ENCODE results near the gene MYZAP. TPM values are rescaled to one million over a fixed set of nuclear protein-coding genes. Genes with fewer than 3 reads are reported as not detected.

Gene MYZAP
- total and polyA plus RNA-seq, 9 of the 15 experiments (the other 6 are each of a cell fraction or from before 2014, with no cell fraction given), result 0.03 TPM; not detected in 8

DNA sequence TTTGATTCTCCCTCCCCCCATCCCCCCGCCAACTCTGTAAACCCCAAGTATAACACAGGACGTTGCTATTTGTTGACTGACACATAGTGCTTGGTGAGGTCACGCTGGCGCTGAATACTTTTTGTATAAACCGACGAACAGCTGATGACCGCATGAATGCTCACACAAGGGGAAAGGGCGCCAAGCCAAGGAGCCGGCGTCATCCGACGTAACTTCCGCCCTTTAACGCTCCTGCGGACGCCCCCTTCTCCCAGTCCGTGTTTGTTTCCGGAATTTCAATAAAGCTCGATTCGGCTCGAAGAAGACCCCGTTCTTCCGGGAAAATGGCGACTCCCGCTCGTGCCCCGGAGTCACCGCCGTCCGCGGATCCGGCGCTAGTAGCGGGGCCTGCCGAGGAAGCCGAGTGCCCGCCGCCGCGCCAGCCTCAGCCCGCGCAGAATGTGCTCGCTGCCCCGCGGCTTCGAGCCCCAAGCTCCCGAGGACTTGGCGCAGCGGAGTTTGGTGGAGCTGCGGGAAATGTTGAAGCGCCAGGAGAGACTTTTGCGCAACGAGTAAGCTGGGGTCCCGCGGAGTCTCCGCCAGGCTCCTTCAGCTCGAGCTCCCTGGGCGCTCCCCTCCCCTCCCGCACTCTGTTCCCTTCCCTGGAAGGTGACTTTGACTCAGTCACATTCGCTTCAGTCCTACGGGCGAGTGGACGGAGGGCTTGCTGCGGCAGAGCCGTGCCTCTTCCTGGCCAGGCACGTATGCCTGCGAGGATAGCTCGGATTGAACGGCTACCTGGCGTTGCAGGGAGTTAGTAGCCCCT is 114.9 kb downstream of the MYZAP start, which contains the start of gene POLR2M (continued):
- TF ChIP-seq, protein P1, sequence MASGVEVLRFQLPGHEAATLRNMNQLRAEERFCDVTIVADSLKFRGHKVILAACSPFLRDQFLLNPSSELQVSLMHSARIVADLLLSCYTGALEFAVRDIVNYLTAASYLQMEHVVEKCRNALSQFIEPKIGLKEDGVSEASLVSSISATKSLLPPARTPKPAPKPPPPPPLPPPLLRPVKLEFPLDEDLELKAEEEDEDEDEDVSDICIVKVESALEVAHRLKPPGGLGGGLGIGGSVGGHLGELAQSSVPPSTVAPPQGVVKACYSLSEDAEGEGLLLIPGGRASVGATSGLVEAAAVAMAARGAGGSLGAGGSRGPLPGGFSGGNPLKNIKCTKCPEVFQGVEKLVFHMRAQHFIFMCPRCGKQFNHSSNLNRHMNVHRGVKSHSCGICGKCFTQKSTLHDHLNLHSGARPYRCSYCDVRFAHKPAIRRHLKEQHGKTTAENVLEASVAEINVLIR (CRISPR knock-in tag; IDR thresholded peaks at IDR 0.05), result peak; percentile 91
- TF ChIP-seq, protein P2, sequence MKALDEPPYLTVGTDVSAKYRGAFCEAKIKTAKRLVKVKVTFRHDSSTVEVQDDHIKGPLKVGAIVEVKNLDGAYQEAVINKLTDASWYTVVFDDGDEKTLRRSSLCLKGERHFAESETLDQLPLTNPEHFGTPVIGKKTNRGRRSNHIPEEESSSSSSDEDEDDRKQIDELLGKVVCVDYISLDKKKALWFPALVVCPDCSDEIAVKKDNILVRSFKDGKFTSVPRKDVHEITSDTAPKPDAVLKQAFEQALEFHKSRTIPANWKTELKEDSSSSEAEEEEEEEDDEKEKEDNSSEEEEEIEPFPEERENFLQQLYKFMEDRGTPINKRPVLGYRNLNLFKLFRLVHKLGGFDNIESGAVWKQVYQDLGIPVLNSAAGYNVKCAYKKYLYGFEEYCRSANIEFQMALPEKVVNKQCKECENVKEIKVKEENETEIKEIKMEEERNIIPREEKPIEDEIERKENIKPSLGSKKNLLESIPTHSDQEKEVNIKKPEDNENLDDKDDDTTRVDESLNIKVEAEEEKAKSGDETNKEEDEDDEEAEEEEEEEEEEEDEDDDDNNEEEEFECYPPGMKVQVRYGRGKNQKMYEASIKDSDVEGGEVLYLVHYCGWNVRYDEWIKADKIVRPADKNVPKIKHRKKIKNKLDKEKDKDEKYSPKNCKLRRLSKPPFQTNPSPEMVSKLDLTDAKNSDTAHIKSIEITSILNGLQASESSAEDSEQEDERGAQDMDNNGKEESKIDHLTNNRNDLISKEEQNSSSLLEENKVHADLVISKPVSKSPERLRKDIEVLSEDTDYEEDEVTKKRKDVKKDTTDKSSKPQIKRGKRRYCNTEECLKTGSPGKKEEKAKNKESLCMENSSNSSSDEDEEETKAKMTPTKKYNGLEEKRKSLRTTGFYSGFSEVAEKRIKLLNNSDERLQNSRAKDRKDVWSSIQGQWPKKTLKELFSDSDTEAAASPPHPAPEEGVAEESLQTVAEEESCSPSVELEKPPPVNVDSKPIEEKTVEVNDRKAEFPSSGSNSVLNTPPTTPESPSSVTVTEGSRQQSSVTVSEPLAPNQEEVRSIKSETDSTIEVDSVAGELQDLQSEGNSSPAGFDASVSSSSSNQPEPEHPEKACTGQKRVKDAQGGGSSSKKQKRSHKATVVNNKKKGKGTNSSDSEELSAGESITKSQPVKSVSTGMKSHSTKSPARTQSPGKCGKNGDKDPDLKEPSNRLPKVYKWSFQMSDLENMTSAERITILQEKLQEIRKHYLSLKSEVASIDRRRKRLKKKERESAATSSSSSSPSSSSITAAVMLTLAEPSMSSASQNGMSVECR (CRISPR knock-in tag; IDR thresholded peaks at IDR 0.05), result peak; percentile 68
- no peak for TF ChIP-seq KAT2B (IDR thresholded peaks at IDR 0.05; ENCODE audit: low read depth, low read length)
- peak; percentile 83 for TF ChIP-seq TAF9B (IDR thresholded peaks at IDR 0.05; ENCODE audit: partially characterized antibody)
- TF ChIP-seq, protein P3, sequence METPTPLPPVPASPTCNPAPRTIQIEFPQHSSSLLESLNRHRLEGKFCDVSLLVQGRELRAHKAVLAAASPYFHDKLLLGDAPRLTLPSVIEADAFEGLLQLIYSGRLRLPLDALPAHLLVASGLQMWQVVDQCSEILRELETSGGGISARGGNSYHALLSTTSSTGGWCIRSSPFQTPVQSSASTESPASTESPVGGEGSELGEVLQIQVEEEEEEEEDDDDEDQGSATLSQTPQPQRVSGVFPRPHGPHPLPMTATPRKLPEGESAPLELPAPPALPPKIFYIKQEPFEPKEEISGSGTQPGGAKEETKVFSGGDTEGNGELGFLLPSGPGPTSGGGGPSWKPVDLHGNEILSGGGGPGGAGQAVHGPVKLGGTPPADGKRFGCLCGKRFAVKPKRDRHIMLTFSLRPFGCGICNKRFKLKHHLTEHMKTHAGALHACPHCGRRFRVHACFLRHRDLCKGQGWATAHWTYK (CRISPR knock-in tag; IDR thresholded peaks at IDR 0.05), result peak; percentile 34; the same call in 1 of the 2 replicates
- TF ChIP-seq SAFB (IDR thresholded peaks at IDR 0.05; ENCODE audit: borderline replicate concordance, low read depth, low read length), result no peak
- TF ChIP-seq JUND (IDR thresholded peaks at IDR 0.05; ENCODE audit: borderline replicate concordance, low read depth, low read length), result peak; percentile 78
- TF ChIP-seq JUND (tag; IDR thresholded peaks at IDR 0.05; ENCODE audit: borderline replicate concordance, low read depth, low read length), result peak; percentile 72; the same call in 2 of the 3 replicates
- TF ChIP-seq, protein P4, sequence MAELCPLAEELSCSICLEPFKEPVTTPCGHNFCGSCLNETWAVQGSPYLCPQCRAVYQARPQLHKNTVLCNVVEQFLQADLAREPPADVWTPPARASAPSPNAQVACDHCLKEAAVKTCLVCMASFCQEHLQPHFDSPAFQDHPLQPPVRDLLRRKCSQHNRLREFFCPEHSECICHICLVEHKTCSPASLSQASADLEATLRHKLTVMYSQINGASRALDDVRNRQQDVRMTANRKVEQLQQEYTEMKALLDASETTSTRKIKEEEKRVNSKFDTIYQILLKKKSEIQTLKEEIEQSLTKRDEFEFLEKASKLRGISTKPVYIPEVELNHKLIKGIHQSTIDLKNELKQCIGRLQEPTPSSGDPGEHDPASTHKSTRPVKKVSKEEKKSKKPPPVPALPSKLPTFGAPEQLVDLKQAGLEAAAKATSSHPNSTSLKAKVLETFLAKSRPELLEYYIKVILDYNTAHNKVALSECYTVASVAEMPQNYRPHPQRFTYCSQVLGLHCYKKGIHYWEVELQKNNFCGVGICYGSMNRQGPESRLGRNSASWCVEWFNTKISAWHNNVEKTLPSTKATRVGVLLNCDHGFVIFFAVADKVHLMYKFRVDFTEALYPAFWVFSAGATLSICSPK (IDR thresholded peaks at IDR 0.05; ENCODE audit: borderline replicate concordance), result no peak
- TF ChIP-seq, protein P5, sequence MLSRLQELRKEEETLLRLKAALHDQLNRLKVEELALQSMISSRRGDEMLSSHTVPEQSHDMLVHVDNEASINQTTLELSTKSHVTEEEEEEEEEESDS (CRISPR knock-in tag; IDR thresholded peaks at IDR 0.05), result no peak
- TF ChIP-seq CBFB (CRISPR knock-in tag; IDR thresholded peaks at IDR 0.05), result no peak
- no peak for TF ChIP-seq PHTF2 (CRISPR knock-in tag; IDR thresholded peaks at IDR 0.05)
- TF ChIP-seq NCOA6 (IDR thresholded peaks at IDR 0.05), result no peak
- TF ChIP-seq FOXP1 (CRISPR knock-in tag; IDR thresholded peaks at IDR 0.05), result peak; percentile 81; the same call in 1 of the 2 replicates
- peak; percentile 97 for TF ChIP-seq CXXC5 (CRISPR knock-in tag; IDR thresholded peaks at IDR 0.05)
- TF ChIP-seq, protein P6, sequence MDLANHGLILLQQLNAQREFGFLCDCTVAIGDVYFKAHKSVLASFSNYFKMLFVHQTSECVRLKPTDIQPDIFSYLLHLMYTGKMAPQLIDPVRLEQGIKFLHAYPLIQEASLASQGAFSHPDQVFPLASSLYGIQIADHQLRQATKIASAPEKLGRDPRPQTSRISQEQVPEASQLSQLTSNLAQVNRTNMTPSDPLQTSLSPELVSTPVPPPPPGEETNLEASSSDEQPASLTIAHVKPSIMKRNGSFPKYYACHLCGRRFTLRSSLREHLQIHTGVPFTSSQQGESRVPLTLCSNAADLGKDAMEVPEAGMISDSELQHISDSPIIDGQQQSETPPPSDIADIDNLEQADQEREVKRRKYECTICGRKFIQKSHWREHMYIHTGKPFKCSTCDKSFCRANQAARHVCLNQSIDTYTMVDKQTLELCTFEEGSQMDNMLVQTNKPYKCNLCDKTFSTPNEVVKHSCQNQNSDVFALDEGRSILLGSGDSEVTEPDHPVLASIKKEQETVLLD (IDR thresholded peaks at IDR 0.05), result peak; percentile 32; the same call in 1 of the 2 replicates
- no peak for TF ChIP-seq SETDB1 (IDR thresholded peaks at IDR 0.05; ENCODE audit: low read length)
